ENCODE data around the gene ERC2.

ERC2 gene

DNA sequence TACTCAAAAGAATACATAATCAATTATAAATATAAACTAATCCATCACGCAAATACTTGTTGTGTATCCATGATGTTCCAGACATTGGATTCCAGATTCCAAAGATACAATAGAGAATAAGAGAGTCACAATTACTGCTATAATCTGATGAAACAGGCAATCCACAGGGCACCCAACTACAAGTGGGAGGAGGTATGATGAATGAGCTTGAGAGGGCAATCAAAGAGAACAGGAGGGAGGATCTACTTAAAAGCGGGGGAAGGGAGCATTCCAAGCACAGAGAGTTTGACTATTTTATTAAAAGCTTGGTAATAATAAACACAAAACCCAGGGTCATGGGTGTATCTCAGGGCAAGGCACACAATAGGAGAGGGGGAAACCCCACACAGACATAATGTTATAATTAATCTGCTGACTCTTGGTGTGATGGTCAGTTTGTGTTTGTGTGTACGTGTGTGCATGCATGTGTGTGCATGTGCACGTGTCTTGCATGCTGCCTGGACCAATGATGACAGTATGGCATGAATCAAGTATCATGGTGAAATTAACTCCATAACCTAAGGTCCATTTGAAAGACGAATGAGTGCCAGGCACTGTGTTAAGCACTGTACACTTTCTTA, 655.8 kb downstream of the ERC2 start:
- DNase-seq (ENCODE audit: low read depth, low spot score): no peak
- no peak overlapping the region for H3K4me3 ChIP-seq (ENCODE audit: low read length)

DNA sequence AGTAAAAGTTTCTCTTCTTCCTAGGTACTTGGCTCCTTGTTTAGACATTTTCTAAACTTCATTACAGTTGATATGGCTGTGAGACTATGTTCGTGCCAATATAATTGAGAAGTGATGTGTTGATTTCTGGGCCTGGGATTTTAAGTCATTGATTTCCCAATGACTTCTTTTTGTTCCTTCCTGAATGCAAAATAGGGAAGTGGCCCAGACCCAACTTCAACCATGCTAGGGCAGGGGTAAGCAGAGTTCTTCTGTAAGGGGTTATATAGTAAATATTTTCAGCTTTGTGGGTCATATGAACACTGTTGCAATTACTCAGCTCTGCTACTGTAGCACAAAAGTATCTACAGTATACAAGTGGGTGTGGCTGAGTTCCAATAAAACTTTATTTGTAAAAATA, 661.1 kb downstream of the ERC2 start:
- H3K4me3 ChIP-seq (ENCODE audit: low read length): no peak overlapping the region
- DNase-seq (ENCODE audit: low read depth, low spot score): no peak

GRCh38 chr3:55805169-55805568, 663.1 kb downstream of the ERC2 start:
- no peak overlapping the region for H3K4me3 ChIP-seq (ENCODE audit: low read length)
- DNase-seq (ENCODE audit: low read depth, low spot score): no peak

DNA sequence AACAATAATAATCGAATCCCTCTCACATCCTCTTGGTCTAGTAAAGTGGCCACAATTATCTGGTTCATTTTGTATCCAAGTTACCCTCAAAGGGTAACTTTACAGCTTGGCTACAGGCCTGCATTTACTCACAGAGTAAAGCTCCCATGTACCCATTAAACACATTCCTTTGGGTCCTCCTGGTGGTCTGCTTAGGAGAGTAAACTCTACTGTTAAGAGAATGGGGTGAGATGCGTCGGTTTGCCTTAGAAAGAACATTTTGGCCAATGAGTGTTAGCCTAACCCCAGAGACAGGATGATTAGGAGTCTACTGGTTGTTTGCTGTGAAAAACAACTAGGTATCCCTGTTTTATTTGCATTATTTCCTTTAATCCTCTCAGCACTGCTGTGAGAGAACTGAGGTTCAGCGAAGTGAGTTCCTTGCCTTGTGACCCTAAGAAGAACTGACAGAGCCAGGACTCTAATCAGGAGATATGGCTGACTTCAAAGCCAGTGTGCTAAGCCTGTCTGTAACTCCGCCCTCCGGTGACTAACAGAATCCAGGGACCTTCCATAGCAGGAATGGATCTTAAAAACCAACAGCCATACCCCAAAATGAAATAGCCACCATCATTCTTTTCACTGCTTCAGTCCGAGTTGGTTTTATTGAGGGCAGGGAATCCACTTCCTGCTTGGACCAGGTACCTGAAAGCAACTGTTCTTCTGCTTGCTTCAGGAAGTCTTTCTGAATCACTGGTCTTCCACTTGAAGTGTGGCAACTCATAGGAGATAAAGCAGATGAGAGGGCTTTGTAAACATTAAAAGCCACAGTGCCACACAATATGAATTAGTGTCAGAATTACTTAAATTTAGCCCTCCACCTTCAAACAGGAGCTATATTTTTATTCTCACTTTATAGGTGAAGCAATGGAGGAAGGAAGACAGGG, 663.8 kb downstream of the ERC2 start:
- H3K4me3 ChIP-seq (ENCODE audit: low read length): no peak overlapping the region
- DNase-seq (ENCODE audit: low read depth, low spot score): no peak

DNA sequence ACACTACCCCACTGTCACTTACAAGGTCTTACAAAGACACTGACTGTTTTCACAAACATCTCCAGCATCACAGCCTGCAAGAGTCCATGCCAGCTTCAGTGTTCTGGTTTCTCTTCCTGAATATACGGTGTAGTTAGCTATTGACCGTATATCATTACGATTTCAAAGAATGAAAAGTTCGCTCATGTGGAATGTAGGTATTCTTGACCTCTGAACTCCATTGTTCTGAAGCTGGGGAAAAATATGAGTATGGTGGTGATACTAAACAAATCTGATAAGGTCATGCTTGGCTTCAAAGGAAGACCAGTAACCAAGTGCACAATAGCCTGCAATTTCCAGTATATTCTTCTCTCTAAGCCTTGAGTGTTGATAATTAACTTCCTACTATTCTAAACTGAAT, 665.5 kb downstream of the ERC2 start:
- no peak overlapping the region for H3K4me3 ChIP-seq (ENCODE audit: low read length)
- DNase-seq (ENCODE audit: low read depth, low spot score): no peak

GRCh38 chr3:55801676-55802075, 666.6 kb downstream of the ERC2 start:
- no peak for DNase-seq (ENCODE audit: low read depth, low spot score)
- H3K4me3 ChIP-seq (ENCODE audit: low read length): no peak overlapping the region

GRCh38 chr3:55801068-55801467, 667.2 kb downstream of the ERC2 start:
- H3K4me3 ChIP-seq (ENCODE audit: low read length): no peak overlapping the region
- DNase-seq (ENCODE audit: low read depth, low spot score): no peak

DNA sequence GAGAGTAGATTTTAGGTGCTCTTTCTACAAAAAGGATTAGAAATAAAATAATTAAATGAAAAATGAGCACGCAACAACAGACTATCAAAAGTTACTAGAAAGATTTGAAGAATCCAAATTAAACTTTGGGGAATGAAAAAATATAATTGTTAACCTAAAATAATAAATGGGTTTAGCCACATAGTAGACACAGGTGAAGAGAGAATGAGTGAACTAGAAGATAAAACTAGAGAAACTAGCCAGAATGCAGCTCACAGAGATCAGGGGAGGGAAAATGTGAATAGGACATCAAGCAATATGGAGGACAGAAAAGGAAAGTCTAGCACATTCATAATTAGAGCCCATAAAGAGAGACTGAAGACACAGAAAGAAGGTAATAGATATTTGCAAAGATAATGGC, 670.5 kb downstream of the ERC2 start:
- DNase-seq (ENCODE audit: low read depth, low spot score): no peak
- H3K4me3 ChIP-seq (ENCODE audit: low read length): no peak overlapping the region

GRCh38 chr3:55797084-55797483, 671.2 kb downstream of the ERC2 start:
- DNase-seq (ENCODE audit: low read depth, low spot score): no peak

GRCh38 chr3:55796533-55796932, 671.7 kb downstream of the ERC2 start:
- no peak for DNase-seq (ENCODE audit: low read depth, low spot score)
- H3K4me3 ChIP-seq (ENCODE audit: low read length): no peak overlapping the region

More at GRCh38 chr3:55797084-55797483, 671.2 kb downstream of the ERC2 start:
- H3K4me3 ChIP-seq (ENCODE audit: low read length): no peak overlapping the region

DNA sequence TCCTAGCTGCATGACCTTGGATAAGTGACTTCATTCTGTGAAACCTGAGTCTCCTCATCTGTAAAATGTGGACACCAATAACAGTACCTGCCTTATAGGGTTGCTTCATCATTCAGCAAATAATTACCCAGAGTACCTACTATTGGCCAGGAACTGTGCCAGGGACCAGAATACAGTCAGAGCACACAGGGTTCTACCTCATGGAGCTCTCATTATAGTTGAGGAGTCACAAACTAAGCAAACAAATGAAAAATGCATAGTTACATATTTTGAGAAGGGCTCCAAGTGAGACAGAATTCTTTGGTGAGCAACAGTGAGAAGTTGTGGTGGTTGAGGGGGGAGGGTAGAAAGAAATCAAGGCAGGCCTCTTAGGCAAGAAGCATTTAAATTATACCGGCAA, 672.5 kb downstream of the ERC2 start:
- DNase-seq (ENCODE audit: low read depth, low spot score): no peak
- no peak overlapping the region for H3K4me3 ChIP-seq (ENCODE audit: low read length)

DNA sequence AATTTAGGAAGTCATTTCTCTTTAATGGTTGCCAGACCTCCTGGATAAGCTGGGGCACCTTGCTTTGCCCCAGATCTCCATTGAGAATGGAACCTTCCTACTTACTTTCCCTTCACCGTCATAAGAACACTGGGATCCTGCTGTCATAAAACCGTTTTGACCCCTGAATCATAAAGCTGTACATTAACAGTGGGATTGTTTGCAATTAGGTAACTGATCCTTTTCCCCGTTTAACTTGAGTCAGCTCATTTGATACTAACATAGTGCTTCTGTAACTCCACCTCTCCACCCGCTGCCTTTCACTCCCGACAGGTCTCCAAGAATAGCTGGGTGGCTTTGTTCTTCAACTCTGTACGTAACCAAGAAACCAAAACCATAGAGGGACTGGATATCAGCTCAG, 673.0 kb downstream of the ERC2 start:
- no peak overlapping the region for H3K4me3 ChIP-seq (ENCODE audit: low read length)
- DNase-seq (ENCODE audit: low read depth, low spot score): no peak

GRCh38 chr3:55792742-55793141, 675.5 kb downstream of the ERC2 start:
- no peak overlapping the region for H3K4me3 ChIP-seq (ENCODE audit: low read length)
- DNase-seq (ENCODE audit: low read depth, low spot score): no peak

DNA sequence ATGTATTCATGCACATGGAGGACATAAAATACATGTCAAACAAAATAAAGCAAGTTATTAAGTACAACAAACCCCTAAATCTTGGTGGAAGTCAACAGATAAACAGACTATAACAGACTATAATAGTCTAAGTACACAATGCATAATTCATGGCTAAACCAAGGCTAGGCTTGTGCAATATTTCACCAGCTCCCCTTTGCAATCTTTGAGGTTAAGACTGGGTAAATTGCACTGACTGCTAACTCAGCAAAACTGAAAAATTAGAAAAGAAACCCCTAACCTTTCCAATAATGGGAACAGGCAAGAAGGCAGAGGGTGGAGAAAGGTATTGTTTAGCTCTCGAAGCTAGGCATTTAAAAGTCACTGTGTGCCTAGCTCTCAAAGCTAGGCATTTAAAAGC, 676.3 kb downstream of the ERC2 start:
- no peak for DNase-seq (ENCODE audit: low read depth, low spot score)
- H3K4me3 ChIP-seq (ENCODE audit: low read length): no peak overlapping the region

GRCh38 chr3:55790596-55791350, 677.5 kb downstream of the ERC2 start:
- no peak for DNase-seq (ENCODE audit: low read depth, low spot score)
- no peak overlapping the region for H3K4me3 ChIP-seq (ENCODE audit: low read length)

GRCh38 chr3:55789516-55789915, 678.8 kb downstream of the ERC2 start:
- DNase-seq (ENCODE audit: low read depth, low spot score): no peak
- no peak overlapping the region for H3K4me3 ChIP-seq (ENCODE audit: low read length)

DNA sequence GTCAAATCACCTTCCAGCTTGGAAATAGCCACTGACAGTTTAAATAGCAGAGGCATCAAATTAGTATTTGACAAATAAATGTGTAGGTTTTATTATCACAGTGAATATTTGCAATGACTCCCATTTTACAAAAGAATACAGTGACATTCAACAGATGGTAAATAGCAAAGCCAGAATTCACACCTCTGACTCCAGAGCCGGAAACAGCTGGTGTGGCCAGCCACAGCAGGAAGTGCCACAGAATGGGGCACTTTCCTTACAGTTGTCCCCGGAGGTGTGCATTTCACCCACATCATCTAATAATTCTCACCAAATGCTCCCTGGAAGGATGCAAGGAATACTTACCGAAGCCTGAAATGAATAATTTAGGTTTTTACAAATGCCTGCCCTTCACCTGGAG, 685.5 kb downstream of the ERC2 start:
- H3K4me3 ChIP-seq (ENCODE audit: low read length): no peak overlapping the region
- DNase-seq (ENCODE audit: low read depth, low spot score): peak; percentile 10

DNA sequence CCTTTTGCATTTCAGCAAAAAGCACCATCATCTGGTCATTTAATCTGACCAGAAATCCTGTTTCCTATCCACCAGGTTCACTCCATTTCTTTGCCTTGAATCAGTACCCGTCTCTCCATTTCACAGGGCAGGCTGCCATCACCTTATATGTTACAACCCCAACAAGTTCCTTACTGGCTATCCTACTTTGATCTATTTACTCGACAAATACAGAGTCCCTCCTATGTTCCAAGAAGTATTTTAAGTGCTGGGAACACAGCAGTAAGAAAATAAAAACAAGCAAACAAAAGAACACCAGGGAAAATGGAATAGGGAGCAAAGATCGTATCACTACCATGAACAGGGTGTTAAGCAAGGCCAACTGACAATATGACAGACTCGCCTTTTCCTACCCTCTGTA, 685.9 kb downstream of the ERC2 start:
- no peak for DNase-seq (ENCODE audit: low read depth, low spot score)
- H3K4me3 ChIP-seq (ENCODE audit: low read length): no peak overlapping the region

- H3K4me3 ChIP-seq (ENCODE audit: low read length): no peak overlapping the region
- no peak for DNase-seq (ENCODE audit: low read depth, low spot score)
These were observed 687.4 kb downstream of the ERC2 start for GRCh38 chr3:55780913-55781312.

- DNase-seq (ENCODE audit: low read depth, low spot score): no peak
- H3K4me3 ChIP-seq (ENCODE audit: low read length): no peak overlapping the region
These were observed 688.7 kb downstream of the ERC2 start for GRCh38 chr3:55779543-55779942.
